ENCODE results near the gene OR11H6.
"Not testable (repeated sequence)": the region's sequence is repeated elsewhere in the genome, so short reads cannot be mapped to it uniquely, and the experiment has no call there.

The OR11H6 gene

GRCh38 chr14:20262642-20263128 is 39.2 kb downstream of the OR11H6 start:
- in situ Hi-C loops (cut with HindIII; ENCODE audit: low sequenced_read_pairs), result no loop called here

- in situ Hi-C loops (cut with HindIII; ENCODE audit: low sequenced_read_pairs), result not testable (repeated sequence)
Observed at GRCh38 chr14:20264361-20264760, 40.9 kb downstream of the OR11H6 start.

- in situ Hi-C loops (cut with HindIII; ENCODE audit: low sequenced_read_pairs), result no loop called here
Observed at GRCh38 chr14:20274062-20274461, 50.6 kb downstream of the OR11H6 start.
